Fibroblast of villous mesenchyme (primary cell): ENCODE data around the gene FBLN2. TPM values are rescaled to one million over a fixed set of nuclear protein-coding genes. Genes with fewer than 3 reads are reported as not detected.

Source experiments
- DNase-seq: peaks from one replicate; pipeline ENCODE4 v3.0.0-alpha.2; 2010; ENCODE audit warnings: low read depth
- H3K4me3 ChIP-seq: 2 replicates; pipeline ENCODE4 v1.5.1; 2011; ENCODE audit warnings: low read depth, mild to moderate bottlenecking, low read length
- total RNA-seq: library from RNA; depleted of rRNA; stranded (reverse); fragments of >200 nt; gene quantifications from 2 replicates; pipeline ENCODE4 v1.2.3, GENCODE V29; 2012
- TF ChIP-seq, protein P1 (sequence below): IDR thresholded peaks from 2 replicates; pipeline ENCODE4 v1.5.1; 2012; ENCODE audit warnings: low read depth, mild to moderate bottlenecking, low read length; ENCODE audit not compliant: insufficient read depth

The FBLN2 gene
- total RNA-seq, 1 donor: 30.2 TPM

GRCh38 chr3:13525827-13526625, 22.9 kb upstream of the FBLN2 start:
- peak; percentile 75 for DNase-seq
- no peak overlapping the region for H3K4me3 ChIP-seq
- TF ChIP-seq, protein P1, sequence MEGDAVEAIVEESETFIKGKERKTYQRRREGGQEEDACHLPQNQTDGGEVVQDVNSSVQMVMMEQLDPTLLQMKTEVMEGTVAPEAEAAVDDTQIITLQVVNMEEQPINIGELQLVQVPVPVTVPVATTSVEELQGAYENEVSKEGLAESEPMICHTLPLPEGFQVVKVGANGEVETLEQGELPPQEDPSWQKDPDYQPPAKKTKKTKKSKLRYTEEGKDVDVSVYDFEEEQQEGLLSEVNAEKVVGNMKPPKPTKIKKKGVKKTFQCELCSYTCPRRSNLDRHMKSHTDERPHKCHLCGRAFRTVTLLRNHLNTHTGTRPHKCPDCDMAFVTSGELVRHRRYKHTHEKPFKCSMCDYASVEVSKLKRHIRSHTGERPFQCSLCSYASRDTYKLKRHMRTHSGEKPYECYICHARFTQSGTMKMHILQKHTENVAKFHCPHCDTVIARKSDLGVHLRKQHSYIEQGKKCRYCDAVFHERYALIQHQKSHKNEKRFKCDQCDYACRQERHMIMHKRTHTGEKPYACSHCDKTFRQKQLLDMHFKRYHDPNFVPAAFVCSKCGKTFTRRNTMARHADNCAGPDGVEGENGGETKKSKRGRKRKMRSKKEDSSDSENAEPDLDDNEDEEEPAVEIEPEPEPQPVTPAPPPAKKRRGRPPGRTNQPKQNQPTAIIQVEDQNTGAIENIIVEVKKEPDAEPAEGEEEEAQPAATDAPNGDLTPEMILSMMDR: no peak

DNA sequence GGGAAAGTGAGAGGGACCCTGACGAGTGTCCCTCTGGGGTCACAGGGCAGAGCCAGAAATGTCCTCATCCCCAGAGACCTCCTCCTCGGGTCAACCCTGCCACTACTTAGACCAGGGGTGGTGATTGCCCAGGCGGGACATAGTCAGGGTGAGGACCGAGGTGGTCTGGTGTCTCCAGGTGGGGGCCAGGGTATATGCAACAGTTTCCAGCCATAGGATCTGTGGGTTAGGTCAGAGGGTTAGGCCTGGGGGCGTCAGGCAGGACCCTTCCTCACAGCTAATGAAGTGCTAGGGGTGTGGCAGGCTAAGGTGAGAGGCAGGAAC, 22.3 kb upstream of the FBLN2 start:
- TF ChIP-seq, protein P1: no peak
- H3K4me3 ChIP-seq: no peak overlapping the region
- no peak for DNase-seq

GRCh38 chr3:13528217-13528867, 20.6 kb upstream of the FBLN2 start:
- DNase-seq: no peak
- TF ChIP-seq, protein P1: peak; percentile 51
- H3K4me3 ChIP-seq: no peak overlapping the region

GRCh38 chr3:13529196-13530112, 19.5 kb upstream of the FBLN2 start:
- H3K4me3 ChIP-seq: no peak overlapping the region
- TF ChIP-seq, protein P1: no peak
- no peak for DNase-seq

- no peak for DNase-seq
- TF ChIP-seq, protein P1: no peak
- no peak overlapping the region for H3K4me3 ChIP-seq
Measured at GRCh38 chr3:13530241-13531009, 18.5 kb upstream of the FBLN2 start.

- TF ChIP-seq, protein P1: no peak
- H3K4me3 ChIP-seq: no peak overlapping the region
- DNase-seq: peak; percentile 82
Measured at GRCh38 chr3:13532085-13532484, 16.8 kb upstream of the FBLN2 start.
